BLaER1 treated with 17β-estradiol and CSF1 and Interleukin-3, amounts not matched to agents 10 nM and 100 nM (cell line): ENCODE results near the gene TMEM236.

Experiments
- H3K27ac ChIP-seq, 11 experiments: shearing (Covaris generic); formaldehyde crosslinking; 2 replicates each; pipeline ENCODE4 v1.8.1; 2022
- H3K27me3 ChIP-seq, 11 experiments: shearing (Covaris generic); formaldehyde crosslinking; 2 replicates each; pipeline ENCODE4 v1.8.1; 2022
- H3K36me3 ChIP-seq, 11 experiments: shearing (Covaris generic); formaldehyde crosslinking; 2 replicates each; pipeline ENCODE4 v1.8.1; 2022
- H3K4me1 ChIP-seq, 10 experiments: shearing (Covaris generic); formaldehyde crosslinking; 2 replicates each; pipeline ENCODE4 v1.8.1; 2022
- H3K4me2 ChIP-seq, 11 experiments: shearing (Covaris generic); formaldehyde crosslinking; 2 replicates each; pipeline ENCODE4 v1.8.1; 2022
- H3K4me3 ChIP-seq, 10 experiments: shearing (Covaris generic); formaldehyde crosslinking; 2 replicates each; pipeline ENCODE4 v1.8.1; 2022
- H3K9ac ChIP-seq, 11 experiments: shearing (Covaris generic); formaldehyde crosslinking; 2 replicates each; pipeline ENCODE4 v1.8.1; 2022
- H3K9me3 ChIP-seq, 11 experiments: shearing (Covaris generic); formaldehyde crosslinking; replicated peaks in 1 of 11; 2 replicates each; pipeline ENCODE4 v1.8.1; 2022
- H4K20me1 ChIP-seq, 11 experiments: shearing (Covaris generic); formaldehyde crosslinking; 2 replicates each; pipeline ENCODE4 v1.8.1; 2022
- Cebpa-rat ChIP-seq, 11 experiments: shearing (Covaris generic); IDR thresholded peaks; 2 replicates each; pipeline ENCODE4 v1.8.1; 2022

TMEM236 gene

DNA sequence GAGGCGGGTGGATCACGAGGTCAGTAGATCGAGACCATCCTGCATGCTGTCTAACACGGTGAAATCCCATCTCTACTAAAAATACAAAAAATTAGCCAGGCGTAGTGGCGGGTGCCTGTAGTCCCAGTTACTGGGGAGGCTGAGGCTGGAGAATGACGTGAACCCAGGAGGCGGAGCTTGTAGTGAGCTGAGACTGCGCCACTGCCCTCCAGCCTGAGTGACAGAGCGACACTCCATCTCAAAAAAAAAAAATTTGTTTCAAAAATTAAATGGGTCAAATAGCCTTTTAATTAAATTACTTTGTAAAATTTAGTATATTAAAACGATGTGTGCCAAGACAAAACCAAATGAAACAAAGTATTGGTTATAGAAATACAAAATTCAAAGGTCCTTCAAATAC lies 50.3 kb downstream of the TMEM236 start:
- Histone ChIP-seq H3K36me3 (peaks cover 0 to 21% (median 0%) of the 10 kb centered on the region in 11 experiments; a peak in 3 of 22 replicates), H3K27me3 (no peaks in the 10 kb centered on the region), H3K4me2 (peak overlapping the region in 1 of 11 experiments; percentile 56; a peak in 2 of 22 replicates)

GRCh38 chr10:17802976-17803375 lies 51.0 kb downstream of the TMEM236 start:
- H3K4me3 ChIP-seq: no peak overlapping the region
- no peak overlapping the region for H3K9ac ChIP-seq
- H3K4me1 ChIP-seq: peaks cover 14 to 43% (median 18%) of the 10 kb centered on the region in 10 experiments
- peaks cover 0 to 18% (median 0%) of the 10 kb centered on the region in 11 experiments; a peak in 2 of 22 replicates for H3K36me3 ChIP-seq
- H3K4me2 ChIP-seq: peak overlapping the region in 2 of 11 experiments; percentile 18 to 56; a peak in 4 of 22 replicates
- H3K9me3 ChIP-seq: peaks cover 0 to 10% (median 6%) of the 10 kb centered on the region in 11 experiments; a peak in 9 of 22 replicates
- H4K20me1 ChIP-seq: no peaks in the 10 kb centered on the region
- TF ChIP-seq Cebpa-rat (IDR thresholded peaks at IDR 0.05): no peak
- H3K27me3 ChIP-seq: no peaks in the 10 kb centered on the region
- no peak overlapping the region for H3K27ac ChIP-seq

More for the DNA sequence above, 50.3 kb downstream of the TMEM236 start:
- no peak for TF ChIP-seq Cebpa-rat (IDR thresholded peaks at IDR 0.05)
- Histone ChIP-seq H3K4me3 (no peak overlapping the region), H3K4me1 (peaks cover 14 to 43% (median 18%) of the 10 kb centered on the region in 10 experiments), H3K9ac (no peak overlapping the region), H3K9me3 (peaks cover 0 to 10% (median 6%) of the 10 kb centered on the region in 11 experiments; a peak in 9 of 22 replicates), H4K20me1 (no peaks in the 10 kb centered on the region), H3K27ac (no peak overlapping the region)

DNA sequence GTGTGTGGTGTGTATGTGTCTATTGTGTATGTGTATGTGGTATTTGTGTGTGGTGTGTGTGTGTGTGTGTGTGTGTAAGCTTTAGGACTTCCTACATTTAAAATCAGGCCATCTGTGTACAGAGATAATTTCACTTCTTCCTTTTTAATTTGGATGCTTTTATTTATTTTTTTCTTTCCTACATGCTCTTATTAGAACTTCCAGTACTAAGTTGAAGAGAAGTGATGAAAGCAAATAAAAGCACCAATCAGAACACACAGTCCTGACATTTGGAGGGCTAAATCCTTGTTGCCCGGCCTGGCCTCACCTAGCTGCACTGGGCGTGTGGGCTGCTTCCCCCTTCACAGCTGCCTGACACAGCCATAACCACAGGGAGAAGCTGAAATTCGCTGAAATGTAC lies 53.3 kb downstream of the TMEM236 start:
- no peak for TF ChIP-seq Cebpa-rat (IDR thresholded peaks at IDR 0.05)
- Histone ChIP-seq H3K27ac (peak overlapping the region in 2 of 11 experiments; percentile 4 to 35; a peak in 1 of 22 replicates), H3K27me3 (peaks cover 0 to 3% (median 0%) of the 10 kb centered on the region in 11 experiments; a peak in 2 of 22 replicates), H3K36me3 (peaks cover 0 to 6% (median 0%) of the 10 kb centered on the region in 11 experiments; a peak in 1 of 22 replicates), H4K20me1 (peaks cover 0 to 2% (median 0%) of the 10 kb centered on the region in 11 experiments; a peak in 2 of 22 replicates), H3K4me1 (peaks cover 30 to 58% (median 33%) of the 10 kb centered on the region in 10 experiments), H3K9me3 (peaks cover 0 to 10% (median 6%) of the 10 kb centered on the region in 11 experiments; a peak in 9 of 22 replicates), H3K9ac (0 out of 22 replicates have a peak overlapping the region, but pooled peaks of 1 of the 11 experiments have one; percentile 22), H3K4me3 (no peak overlapping the region; a peak in 1 of 20 replicates), H3K4me2 (peak overlapping the region; percentile 45 to 88 (median 67); a peak in 18 of 22 replicates)

DNA sequence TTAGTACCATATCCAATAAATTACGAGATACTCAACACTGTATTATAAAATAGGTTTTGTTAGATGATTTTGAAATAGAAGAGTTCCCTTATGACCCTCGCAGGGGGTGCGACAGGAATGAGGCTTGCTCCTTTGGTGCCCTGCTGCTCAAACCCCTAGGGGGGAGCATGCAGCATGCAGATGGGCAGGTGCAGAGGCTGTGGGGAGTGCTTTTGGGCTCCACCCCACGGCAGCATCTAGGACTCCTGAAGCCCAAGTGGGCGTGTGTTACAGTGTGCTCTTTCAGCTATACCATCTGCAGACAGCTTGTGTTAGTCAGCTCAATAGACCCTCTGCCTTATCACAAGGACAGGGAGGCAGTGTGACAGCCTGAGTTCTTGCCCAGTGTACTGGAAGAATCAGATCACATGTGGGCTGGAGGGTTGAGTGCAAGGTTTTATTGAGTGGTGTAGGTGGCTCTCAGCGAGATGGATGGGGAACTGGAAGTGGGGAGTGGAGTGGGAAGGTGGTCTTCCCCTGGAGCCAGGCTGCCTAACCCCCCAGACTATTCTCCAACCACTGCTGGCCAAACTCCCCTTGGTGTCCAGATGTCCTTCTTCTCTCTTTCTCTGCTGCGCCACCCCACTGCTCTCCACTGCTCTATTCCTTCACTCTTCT lies 54.0 kb downstream of the TMEM236 start:
- peak overlapping the region; percentile 45 to 88 (median 67) for H3K4me2 ChIP-seq
- H3K9me3 ChIP-seq: peaks cover 0 to 10% (median 6%) of the 10 kb centered on the region in 11 experiments; a peak in 9 of 22 replicates
- H3K36me3 ChIP-seq: peaks cover 0 to 8% (median 0%) of the 10 kb centered on the region in 11 experiments; a peak in 2 of 22 replicates
- H4K20me1 ChIP-seq: peaks cover 0 to 9% (median 0%) of the 10 kb centered on the region in 11 experiments; a peak in 2 of 22 replicates
- H3K4me1 ChIP-seq: peaks cover 30 to 63% (median 35%) of the 10 kb centered on the region in 10 experiments
- H3K27ac ChIP-seq: peak overlapping the region in 1 of 11 experiments; percentile 13; a peak in 2 of 22 replicates
- H3K27me3 ChIP-seq: peaks cover 0 to 3% (median 0%) of the 10 kb centered on the region in 11 experiments; a peak in 2 of 22 replicates
- no peak overlapping the region for H3K4me3 ChIP-seq
- H3K9ac ChIP-seq: peak overlapping the region in 1 of 11 experiments; percentile 17; a peak in 1 of 22 replicates
- no peak for TF ChIP-seq Cebpa-rat (IDR thresholded peaks at IDR 0.05)

- H3K4me2 ChIP-seq: peak within 1 kb of the TSS; percentile 46 to 98 (median 74)
- no peak for TF ChIP-seq Cebpa-rat (IDR thresholded peaks at IDR 0.05)
Measured at GRCh38 chr10:17808971-17809841, 57.2 kb downstream of the TMEM236 start, which contains the start of gene MRC1. Gene MRC1 (plus strand): TSS chr10:17809348. CDS start chr10:17809466, 118 bp downstream.

DNA sequence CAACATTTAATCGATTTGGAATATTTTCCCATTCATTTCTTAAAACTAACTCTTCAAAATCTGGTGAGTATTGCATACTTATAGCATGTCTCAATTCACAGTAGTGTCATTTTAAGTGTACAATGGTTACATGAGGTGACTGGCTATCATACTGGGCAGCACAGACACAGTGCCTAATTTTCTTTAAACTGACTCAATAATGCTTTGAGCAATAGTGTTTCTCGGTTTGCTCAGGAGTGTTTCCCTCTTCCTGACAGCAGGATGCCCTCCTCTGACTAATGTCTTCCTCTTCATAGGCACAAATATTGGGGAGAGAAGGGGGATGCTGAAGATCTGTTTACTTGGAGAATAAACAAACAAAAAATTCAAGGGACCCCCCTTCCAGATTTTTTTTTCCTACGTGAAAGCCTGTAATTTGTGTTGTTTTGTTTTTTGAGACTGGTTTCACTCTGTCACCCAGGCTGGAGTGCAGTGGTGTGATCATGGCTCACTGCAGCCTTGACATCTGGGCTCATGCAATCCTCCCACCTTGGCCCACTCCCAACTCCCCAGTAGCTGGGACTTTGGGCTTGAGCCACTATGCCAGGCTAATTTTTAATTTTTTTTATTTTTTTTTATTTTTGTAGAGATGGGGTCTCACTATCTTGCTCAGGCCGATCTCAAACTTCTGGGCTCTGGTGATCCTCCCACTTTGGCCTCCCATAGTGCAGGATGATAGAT lies 59.3 kb downstream of the TMEM236 start:
- Histone ChIP-seq H3K4me2 (peak overlapping the region in 3 of 11 experiments; percentile 77 to 98 (median 93); a peak in 6 of 22 replicates), H3K9me3 (no peaks in the 10 kb centered on the region), H3K27ac (peak overlapping the region in 2 of 11 experiments; percentile 61 to 66; a peak in 3 of 22 replicates), H3K9ac (peak overlapping the region in 2 of 11 experiments; percentile 78 to 82; a peak in 5 of 22 replicates), H4K20me1 (peaks cover 0 to 62% (median 0%) of the 10 kb centered on the region in 11 experiments; a peak in 4 of 22 replicates), H3K4me3 (peak overlapping the region in 3 of 10 experiments; percentile 63 to 71 (median 63); a peak in 6 of 20 replicates), H3K36me3 (peaks cover 0 to 51% (median 0%) of the 10 kb centered on the region in 11 experiments; a peak in 4 of 22 replicates), H3K4me1 (peaks cover 19 to 78% (median 24%) of the 10 kb centered on the region in 10 experiments), H3K27me3 (peaks cover 0 to 3% (median 0%) of the 10 kb centered on the region in 11 experiments; a peak in 2 of 22 replicates)
- no peak for TF ChIP-seq Cebpa-rat (IDR thresholded peaks at IDR 0.05)

More at GRCh38 chr10:17808971-17809841, 57.2 kb downstream of the TMEM236 start, which contains the start of gene MRC1:
- peaks cover 0 to 30% (median 0%) of the 10 kb centered on the region in 11 experiments; a peak in 2 of 22 replicates for H3K36me3 ChIP-seq
- H3K27ac ChIP-seq: peak within 1 kb of the TSS in 3 of 11 experiments; percentile 55 to 66 (median 61); a peak in 5 of 22 replicates
- H3K4me3 ChIP-seq: peak within 1 kb of the TSS in 4 of 10 experiments; percentile 12 to 71 (median 63); a peak in 6 of 20 replicates
- H4K20me1 ChIP-seq: peaks cover 0 to 41% (median 0%) of the 10 kb centered on the region in 11 experiments; a peak in 4 of 22 replicates
- H3K9ac ChIP-seq: peak within 1 kb of the TSS in 4 of 11 experiments; percentile 17 to 82 (median 74); a peak in 7 of 22 replicates
- H3K9me3 ChIP-seq: peaks cover 0 to 6% (median 5%) of the 10 kb centered on the region in 11 experiments; a peak in 9 of 22 replicates
- peaks cover 0 to 3% (median 0%) of the 10 kb centered on the region in 11 experiments; a peak in 2 of 22 replicates for H3K27me3 ChIP-seq
- peaks cover 30 to 76% (median 35%) of the 10 kb centered on the region in 10 experiments for H3K4me1 ChIP-seq

- no peaks in the 10 kb centered on the region for H3K27me3 ChIP-seq
- peak overlapping the region in 3 of 11 experiments; percentile 60 to 98 (median 93); a peak in 6 of 22 replicates for H3K4me2 ChIP-seq
- peaks cover 0 to 81% (median 0%) of the 10 kb centered on the region in 11 experiments; a peak in 4 of 22 replicates for H3K36me3 ChIP-seq
- H3K27ac ChIP-seq: peak overlapping the region in 2 of 11 experiments; percentile 28 to 31; a peak in 1 of 22 replicates
- no peak overlapping the region for H3K9ac ChIP-seq
- H3K4me1 ChIP-seq: peaks cover 4 to 93% (median 8%) of the 10 kb centered on the region in 10 experiments; a peak in 19 of 20 replicates
- H3K4me3 ChIP-seq: no peak overlapping the region; a peak in 1 of 20 replicates
- peaks cover 0 to 99% (median 0%) of the 10 kb centered on the region in 11 experiments; a peak in 4 of 22 replicates for H4K20me1 ChIP-seq
- TF ChIP-seq Cebpa-rat (IDR thresholded peaks at IDR 0.05): no peak
- no peaks in the 10 kb centered on the region for H3K9me3 ChIP-seq
Measured at GRCh38 chr10:17814973-17815372, 63.0 kb downstream of the TMEM236 start.
